Measurements from ENCODE around the gene UGT1A5.

UGT1A5 gene

DNA sequence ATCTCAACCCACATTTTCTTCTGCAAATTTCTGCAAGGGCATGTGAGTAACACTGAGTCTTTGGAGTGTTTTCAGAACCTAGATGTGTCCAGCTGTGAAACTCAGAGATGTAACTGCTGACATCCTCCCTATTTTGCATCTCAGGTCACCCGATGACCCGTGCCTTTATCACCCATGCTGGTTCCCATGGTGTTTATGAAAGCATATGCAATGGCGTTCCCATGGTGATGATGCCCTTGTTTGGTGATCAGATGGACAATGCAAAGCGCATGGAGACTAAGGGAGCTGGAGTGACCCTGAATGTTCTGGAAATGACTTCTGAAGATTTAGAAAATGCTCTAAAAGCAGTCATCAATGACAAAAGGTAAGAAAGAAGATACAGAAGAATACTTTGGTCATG is 55.4 kb downstream of the UGT1A5 start:
- Histone ChIP-seq H3K27ac (no peak overlapping the region), H3K36me3 (ENCODE audit: control insufficient read depth, insufficient read depth, low read length) (no peaks in the 10 kb centered on the region), H2AFZ (no peak overlapping the region), H3K27me3 (ENCODE audit: control insufficient read depth, insufficient read depth, low read length) (no peaks in the 10 kb centered on the region), H3K4me2 (ENCODE audit: low read length) (no peak overlapping the region), H3K4me3 (ENCODE audit: low read depth, low read length) (no peak overlapping the region), H3K9me3 (ENCODE audit: control insufficient read depth, low read length) (no peaks in the 10 kb centered on the region), H3K79me2 (no peaks in the 10 kb centered on the region), H3K4me1 (no peaks in the 10 kb centered on the region), H3K9ac (no peak overlapping the region)
- TF ChIP-seq, protein P1, sequence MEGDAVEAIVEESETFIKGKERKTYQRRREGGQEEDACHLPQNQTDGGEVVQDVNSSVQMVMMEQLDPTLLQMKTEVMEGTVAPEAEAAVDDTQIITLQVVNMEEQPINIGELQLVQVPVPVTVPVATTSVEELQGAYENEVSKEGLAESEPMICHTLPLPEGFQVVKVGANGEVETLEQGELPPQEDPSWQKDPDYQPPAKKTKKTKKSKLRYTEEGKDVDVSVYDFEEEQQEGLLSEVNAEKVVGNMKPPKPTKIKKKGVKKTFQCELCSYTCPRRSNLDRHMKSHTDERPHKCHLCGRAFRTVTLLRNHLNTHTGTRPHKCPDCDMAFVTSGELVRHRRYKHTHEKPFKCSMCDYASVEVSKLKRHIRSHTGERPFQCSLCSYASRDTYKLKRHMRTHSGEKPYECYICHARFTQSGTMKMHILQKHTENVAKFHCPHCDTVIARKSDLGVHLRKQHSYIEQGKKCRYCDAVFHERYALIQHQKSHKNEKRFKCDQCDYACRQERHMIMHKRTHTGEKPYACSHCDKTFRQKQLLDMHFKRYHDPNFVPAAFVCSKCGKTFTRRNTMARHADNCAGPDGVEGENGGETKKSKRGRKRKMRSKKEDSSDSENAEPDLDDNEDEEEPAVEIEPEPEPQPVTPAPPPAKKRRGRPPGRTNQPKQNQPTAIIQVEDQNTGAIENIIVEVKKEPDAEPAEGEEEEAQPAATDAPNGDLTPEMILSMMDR (IDR thresholded peaks at IDR 0.05), result no peak

DNA sequence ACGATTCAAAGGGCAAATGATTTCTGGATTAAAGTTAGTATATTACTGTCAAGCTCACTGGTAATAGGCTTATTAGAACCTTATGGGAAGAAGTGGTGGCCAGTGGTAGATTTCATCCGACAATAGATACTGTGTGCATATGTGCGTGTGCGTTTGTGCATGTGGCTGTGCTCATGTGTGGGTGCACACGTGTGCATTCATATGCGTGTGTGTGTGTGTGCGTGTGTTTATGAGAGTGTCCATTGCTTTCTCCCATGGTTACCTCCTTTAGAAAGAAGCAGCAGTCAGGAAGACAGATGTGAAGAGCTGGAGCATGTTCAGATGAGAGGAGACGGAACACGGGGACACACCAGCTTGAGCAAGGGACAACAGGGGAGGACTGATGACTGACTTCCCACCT is 56.6 kb downstream of the UGT1A5 start:
- Histone ChIP-seq H3K27me3 (ENCODE audit: control insufficient read depth, insufficient read depth, low read length) (no peaks in the 10 kb centered on the region), H3K36me3 (ENCODE audit: control insufficient read depth, insufficient read depth, low read length) (no peaks in the 10 kb centered on the region), H3K9ac (no peak overlapping the region), H3K79me2 (no peaks in the 10 kb centered on the region), H3K4me2 (ENCODE audit: low read length) (no peak overlapping the region), H3K4me3 (ENCODE audit: low read depth, low read length) (no peak overlapping the region), H3K27ac (no peak overlapping the region), H2AFZ (no peak overlapping the region), H3K4me1 (no peaks in the 10 kb centered on the region), H3K9me3 (ENCODE audit: control insufficient read depth, low read length) (no peaks in the 10 kb centered on the region)
- TF ChIP-seq, protein P1 (IDR thresholded peaks at IDR 0.05), result no peak

DNA sequence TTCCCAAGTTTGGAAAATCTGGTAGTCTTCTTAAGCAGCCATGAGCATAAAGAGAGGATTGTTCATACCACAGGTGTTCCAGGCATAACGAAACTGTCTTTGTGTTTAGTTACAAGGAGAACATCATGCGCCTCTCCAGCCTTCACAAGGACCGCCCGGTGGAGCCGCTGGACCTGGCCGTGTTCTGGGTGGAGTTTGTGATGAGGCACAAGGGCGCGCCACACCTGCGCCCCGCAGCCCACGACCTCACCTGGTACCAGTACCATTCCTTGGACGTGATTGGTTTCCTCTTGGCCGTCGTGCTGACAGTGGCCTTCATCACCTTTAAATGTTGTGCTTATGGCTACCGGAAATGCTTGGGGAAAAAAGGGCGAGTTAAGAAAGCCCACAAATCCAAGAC is 59.4 kb downstream of the UGT1A5 start:
- Histone ChIP-seq H3K4me2 (ENCODE audit: low read length) (no peak overlapping the region), H3K36me3 (ENCODE audit: control insufficient read depth, insufficient read depth, low read length) (no peaks in the 10 kb centered on the region), H3K9ac (no peak overlapping the region), H3K4me3 (ENCODE audit: low read depth, low read length) (no peak overlapping the region), H3K27me3 (ENCODE audit: control insufficient read depth, insufficient read depth, low read length) (no peaks in the 10 kb centered on the region), H2AFZ (no peak overlapping the region), H3K79me2 (no peaks in the 10 kb centered on the region), H3K9me3 (ENCODE audit: control insufficient read depth, low read length) (no peaks in the 10 kb centered on the region), H3K27ac (no peak overlapping the region), H3K4me1 (no peaks in the 10 kb centered on the region)
- TF ChIP-seq, protein P1 (IDR thresholded peaks at IDR 0.05), result no peak

DNA sequence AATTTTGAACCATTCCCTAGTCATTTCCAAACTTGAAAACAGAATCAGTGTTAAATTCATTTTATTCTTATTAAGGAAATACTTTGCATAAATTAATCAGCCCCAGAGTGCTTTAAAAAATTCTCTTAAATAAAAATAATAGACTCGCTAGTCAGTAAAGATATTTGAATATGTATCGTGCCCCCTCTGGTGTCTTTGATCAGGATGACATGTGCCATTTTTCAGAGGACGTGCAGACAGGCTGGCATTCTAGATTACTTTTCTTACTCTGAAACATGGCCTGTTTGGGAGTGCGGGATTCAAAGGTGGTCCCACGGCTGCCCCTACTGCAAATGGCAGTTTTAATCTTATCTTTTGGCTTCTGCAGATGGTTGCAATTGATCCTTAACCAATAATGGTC is 59.9 kb downstream of the UGT1A5 start:
- TF ChIP-seq, protein P1 (IDR thresholded peaks at IDR 0.05), result no peak
- Histone ChIP-seq H3K4me2 (ENCODE audit: low read length) (no peak overlapping the region), H3K9ac (no peak overlapping the region)

DNA sequence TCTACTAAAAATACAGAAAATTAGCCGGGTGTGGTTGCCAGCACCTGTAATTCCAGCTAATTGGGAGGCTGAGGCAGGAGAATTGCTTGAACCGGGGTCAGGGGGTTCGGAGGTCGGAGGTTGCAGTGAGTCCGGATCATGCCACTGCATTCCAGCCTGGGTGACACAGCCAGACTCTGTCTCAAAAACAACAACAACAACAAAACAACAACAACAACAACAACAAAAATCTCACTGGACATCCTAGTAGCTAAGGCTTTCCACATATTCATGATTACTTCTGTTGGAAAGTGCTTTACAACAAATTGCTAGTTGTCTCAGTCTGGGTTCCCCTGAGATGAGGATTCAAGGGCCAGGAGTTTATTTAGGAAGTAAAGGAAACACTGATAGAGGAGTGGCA is 61.1 kb downstream of the UGT1A5 start:
- H3K9ac ChIP-seq, result no peak overlapping the region
- H3K4me1 ChIP-seq, result no peaks in the 10 kb centered on the region
- TF ChIP-seq, protein P1 (IDR thresholded peaks at IDR 0.05), result no peak

More for the DNA sequence above, 59.9 kb downstream of the UGT1A5 start:
- no peaks in the 10 kb centered on the region for H3K79me2 ChIP-seq
- no peaks in the 10 kb centered on the region for H3K27me3 ChIP-seq (ENCODE audit: control insufficient read depth, insufficient read depth, low read length)
- no peaks in the 10 kb centered on the region for H3K4me1 ChIP-seq
- no peaks in the 10 kb centered on the region for H3K9me3 ChIP-seq (ENCODE audit: control insufficient read depth, low read length)
- no peak overlapping the region for H3K4me3 ChIP-seq (ENCODE audit: low read depth, low read length)
- no peak overlapping the region for H3K27ac ChIP-seq
- H3K36me3 ChIP-seq (ENCODE audit: control insufficient read depth, insufficient read depth, low read length), result no peaks in the 10 kb centered on the region
- no peak overlapping the region for H2AFZ ChIP-seq

More for the DNA sequence above, 61.1 kb downstream of the UGT1A5 start:
- no peak overlapping the region for H3K27ac ChIP-seq
- no peaks in the 10 kb centered on the region for H3K36me3 ChIP-seq (ENCODE audit: control insufficient read depth, insufficient read depth, low read length)
- H3K4me2 ChIP-seq (ENCODE audit: low read length), result no peak overlapping the region
- H3K79me2 ChIP-seq, result no peaks in the 10 kb centered on the region
- H3K4me3 ChIP-seq (ENCODE audit: low read depth, low read length), result no peak overlapping the region
- no peaks in the 10 kb centered on the region for H3K9me3 ChIP-seq (ENCODE audit: control insufficient read depth, low read length)
- H2AFZ ChIP-seq, result no peak overlapping the region
- no peaks in the 10 kb centered on the region for H3K27me3 ChIP-seq (ENCODE audit: control insufficient read depth, insufficient read depth, low read length)

Data from parathyroid adenoma (tissue), 2 donors.